Kidney epithelial cell (primary cell): ENCODE results near the gene PGM1. TPM values are rescaled to one million over a fixed set of nuclear protein-coding genes. Genes with fewer than 3 reads are reported as not detected.

ENCODE experiments used
- DNase-seq: peaks from one replicate; pipeline ENCODE4 v3.0.0-alpha.2; 2010; ENCODE audit warnings: low read depth
- H3K27me3 ChIP-seq: 2 replicates; pipeline ENCODE4 v1.6.0; 2011; ENCODE audit warnings: low read length; ENCODE audit not compliant: control insufficient read depth, insufficient read depth
- H3K36me3 ChIP-seq: 2 replicates; pipeline ENCODE4 v1.5.1; 2011; ENCODE audit warnings: low read length; ENCODE audit not compliant: control insufficient read depth, insufficient read depth
- H3K4me3 ChIP-seq: 2 replicates; pipeline ENCODE4 v1.5.1; 2011; ENCODE audit warnings: low read depth, mild to moderate bottlenecking, control low read depth, low read length
- total RNA-seq: library from RNA; depleted of rRNA; stranded (reverse); fragments of >200 nt; gene quantifications from 2 replicates; pipeline ENCODE4 v1.2.3, GENCODE V29; 2015
- TF ChIP-seq, protein P1 (sequence below): IDR thresholded peaks from 2 replicates; pipeline ENCODE4 v1.5.1; 2011; ENCODE audit warnings: mild to moderate bottlenecking, moderate library complexity, low read length, control low read depth, inconsistent platforms; ENCODE audit not compliant: insufficient read depth, poor library complexity, severe bottlenecking

The PGM1 gene
- total RNA-seq, 1 donor from 2014 or later: 36.2 TPM

DNA sequence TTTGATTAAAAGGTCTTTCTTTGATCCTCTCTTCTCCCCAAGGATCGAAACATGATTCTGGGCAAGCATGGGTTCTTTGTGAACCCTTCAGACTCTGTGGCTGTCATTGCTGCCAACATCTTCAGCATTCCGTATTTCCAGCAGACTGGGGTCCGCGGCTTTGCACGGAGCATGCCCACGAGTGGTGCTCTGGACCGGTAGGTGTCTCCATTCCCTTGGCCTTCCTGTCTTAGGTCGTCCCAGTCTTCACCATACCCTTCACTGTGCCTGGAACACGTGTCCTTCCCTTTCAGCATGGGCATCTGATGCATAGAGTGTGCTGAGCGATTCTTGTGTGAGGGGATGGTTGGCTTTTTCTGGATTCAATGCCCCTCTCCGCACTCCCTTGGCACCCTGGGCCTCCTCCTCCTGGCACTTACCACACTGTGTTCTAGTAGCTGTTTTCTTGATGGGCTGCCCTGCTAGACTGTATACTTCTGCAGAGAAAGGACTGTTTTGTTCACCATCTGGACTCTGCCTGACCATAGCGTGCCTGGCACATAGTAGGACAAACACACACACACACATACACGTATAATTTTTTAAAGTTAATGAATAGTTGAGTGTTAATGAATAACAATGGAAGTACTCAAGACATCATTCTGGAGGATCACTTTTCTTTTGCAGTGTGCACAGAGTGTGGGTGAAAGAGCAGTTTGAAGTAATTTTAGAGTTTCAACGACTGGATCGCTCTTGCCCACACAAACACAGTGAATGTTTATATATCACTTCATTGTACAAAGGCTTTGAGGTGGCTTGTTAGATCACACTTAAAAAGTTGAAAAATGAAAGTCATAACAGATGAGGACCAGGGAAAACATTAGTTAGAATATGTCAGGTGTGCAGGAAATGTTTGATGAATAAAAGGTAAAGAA, 43.2 kb downstream of the PGM1 start:
- no peaks in the 10 kb centered on the region for H3K36me3 ChIP-seq
- H3K4me3 ChIP-seq: no peak overlapping the region
- TF ChIP-seq, protein P1, sequence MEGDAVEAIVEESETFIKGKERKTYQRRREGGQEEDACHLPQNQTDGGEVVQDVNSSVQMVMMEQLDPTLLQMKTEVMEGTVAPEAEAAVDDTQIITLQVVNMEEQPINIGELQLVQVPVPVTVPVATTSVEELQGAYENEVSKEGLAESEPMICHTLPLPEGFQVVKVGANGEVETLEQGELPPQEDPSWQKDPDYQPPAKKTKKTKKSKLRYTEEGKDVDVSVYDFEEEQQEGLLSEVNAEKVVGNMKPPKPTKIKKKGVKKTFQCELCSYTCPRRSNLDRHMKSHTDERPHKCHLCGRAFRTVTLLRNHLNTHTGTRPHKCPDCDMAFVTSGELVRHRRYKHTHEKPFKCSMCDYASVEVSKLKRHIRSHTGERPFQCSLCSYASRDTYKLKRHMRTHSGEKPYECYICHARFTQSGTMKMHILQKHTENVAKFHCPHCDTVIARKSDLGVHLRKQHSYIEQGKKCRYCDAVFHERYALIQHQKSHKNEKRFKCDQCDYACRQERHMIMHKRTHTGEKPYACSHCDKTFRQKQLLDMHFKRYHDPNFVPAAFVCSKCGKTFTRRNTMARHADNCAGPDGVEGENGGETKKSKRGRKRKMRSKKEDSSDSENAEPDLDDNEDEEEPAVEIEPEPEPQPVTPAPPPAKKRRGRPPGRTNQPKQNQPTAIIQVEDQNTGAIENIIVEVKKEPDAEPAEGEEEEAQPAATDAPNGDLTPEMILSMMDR: no peak
- no peaks in the 10 kb centered on the region for H3K27me3 ChIP-seq
- DNase-seq: no peak

DNA sequence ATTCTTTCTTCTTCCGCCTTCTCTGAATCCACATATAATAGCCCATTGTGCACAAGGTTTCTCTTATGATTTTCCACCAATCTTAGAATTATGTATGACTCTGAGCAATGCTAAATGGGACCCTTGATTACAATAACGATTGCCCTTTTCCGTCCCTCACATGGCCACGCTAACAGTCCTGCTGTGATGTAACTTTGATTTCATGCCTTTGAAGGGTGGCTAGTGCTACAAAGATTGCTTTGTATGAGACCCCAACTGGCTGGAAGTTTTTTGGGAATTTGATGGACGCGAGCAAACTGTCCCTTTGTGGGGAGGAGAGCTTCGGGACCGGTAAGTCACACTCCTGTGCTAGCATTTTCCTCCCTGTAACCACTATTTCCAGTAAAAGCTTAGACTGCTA, 45.3 kb downstream of the PGM1 start:
- no peak for DNase-seq
- H3K36me3 ChIP-seq: no peaks in the 10 kb centered on the region
- TF ChIP-seq, protein P1: no peak
- no peaks in the 10 kb centered on the region for H3K27me3 ChIP-seq
- H3K4me3 ChIP-seq: no peak overlapping the region

DNA sequence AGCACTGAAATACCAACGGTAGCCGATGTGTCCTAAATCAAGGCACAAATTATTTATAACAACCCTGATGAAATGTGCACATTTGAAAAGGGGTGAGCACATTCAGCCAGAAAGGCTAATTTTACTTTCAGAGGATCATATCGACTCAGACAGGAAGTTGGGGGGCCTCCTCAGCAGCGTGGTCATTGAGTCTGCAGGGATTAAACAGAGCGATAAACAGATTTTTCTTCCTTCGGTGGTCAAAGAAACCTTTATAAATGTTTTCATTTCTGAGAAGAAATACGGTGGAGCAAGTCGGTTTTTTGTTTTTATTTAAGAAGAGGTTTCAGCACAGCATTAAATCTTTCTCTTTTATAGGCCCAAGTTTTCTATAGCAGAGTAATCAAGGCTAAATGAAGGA, 45.7 kb downstream of the PGM1 start:
- TF ChIP-seq, protein P1: no peak
- no peaks in the 10 kb centered on the region for H3K36me3 ChIP-seq
- no peaks in the 10 kb centered on the region for H3K27me3 ChIP-seq
- DNase-seq: no peak
- H3K4me3 ChIP-seq: no peak overlapping the region

DNA sequence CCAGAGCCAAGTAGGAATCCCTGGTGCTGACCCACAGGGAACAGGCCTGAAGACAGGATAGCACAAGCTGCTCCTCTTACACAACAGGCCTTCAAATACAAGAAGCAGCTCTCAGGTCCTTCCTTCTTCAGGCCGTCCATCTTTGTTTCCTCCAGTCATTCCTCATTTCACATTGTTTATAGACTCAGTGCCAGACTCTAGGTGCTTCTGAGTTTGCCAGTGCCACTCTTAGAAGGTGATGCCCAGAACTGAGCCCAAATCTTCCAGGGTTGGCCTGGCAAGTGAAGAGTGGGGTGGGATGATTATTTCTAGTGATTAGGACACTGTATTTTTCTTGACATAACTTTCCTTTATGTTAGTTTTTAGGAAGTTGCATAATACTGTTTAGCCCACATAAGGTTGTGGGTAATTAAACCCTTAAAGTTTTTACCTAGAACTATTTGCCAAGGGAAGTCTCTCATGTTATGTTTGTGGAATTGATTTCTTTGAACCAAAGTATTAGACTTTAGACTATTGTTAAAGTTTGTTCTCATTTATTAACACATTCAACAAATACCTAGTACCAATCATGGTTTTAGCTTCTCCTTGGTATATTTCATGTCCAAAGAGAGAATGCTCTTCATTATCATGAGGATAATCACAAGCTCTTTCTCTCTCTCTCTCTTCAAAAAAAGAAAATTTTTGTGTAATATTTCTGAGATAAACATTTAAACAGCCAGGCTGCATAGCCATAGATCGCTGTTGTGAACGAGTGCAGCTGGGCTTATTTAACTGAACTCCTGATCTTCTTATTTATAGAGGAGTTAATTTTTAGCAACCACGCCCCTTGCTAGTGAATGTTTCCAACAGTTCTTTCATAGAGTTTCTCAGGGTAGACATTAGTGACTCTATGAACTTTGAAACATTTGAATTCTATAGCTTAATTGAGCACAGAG, 47.7 kb downstream of the PGM1 start:
- no peak for DNase-seq
- Histone ChIP-seq H3K27me3 (no peaks in the 10 kb centered on the region), H3K4me3 (no peak overlapping the region), H3K36me3 (no peaks in the 10 kb centered on the region)
- TF ChIP-seq, protein P1: no peak

DNA sequence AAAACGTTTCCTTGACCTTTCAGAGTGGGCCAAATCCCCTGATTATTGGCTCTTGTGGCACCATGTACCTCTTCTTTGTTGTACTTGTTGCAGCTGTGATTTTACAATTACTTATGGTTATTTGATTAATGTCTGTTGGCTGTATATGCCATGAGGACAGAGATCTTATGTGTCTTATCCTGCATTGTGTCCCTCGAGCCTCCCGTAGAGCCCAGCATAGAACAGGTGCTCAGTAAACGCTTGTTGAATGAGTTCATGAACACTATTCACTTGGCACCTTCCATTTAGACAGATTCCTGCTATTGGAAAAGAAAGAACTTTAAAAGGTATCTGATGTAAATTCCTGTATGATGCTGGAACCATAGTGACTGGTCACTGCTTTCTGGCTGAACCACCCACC, 48.4 kb downstream of the PGM1 start:
- Histone ChIP-seq H3K27me3 (no peaks in the 10 kb centered on the region), H3K4me3 (no peak overlapping the region), H3K36me3 (no peaks in the 10 kb centered on the region)
- TF ChIP-seq, protein P1: no peak
- no peak for DNase-seq
